ENCODE results near the gene OR6K6.

The OR6K6 gene

DNA sequence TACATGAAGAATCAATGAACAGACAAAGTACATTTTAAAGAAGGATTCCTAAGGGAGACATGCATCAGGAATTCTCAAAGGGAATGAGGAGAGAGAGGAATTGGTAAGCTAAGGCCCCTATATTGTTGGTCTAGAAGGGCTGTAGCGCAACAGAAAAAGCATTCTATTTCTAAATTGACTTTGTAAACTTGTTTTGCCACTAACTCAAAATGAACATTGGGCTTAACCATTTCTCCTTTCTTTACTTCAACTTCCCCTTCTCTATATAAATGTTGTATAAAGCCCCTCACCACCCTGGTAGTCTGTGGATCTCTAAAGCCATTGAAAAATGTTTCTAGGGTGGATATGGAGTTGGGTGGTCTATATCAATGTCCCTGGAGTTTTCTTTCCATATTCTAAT lies 46.9 kb downstream of the OR6K6 start:
- no peak for DNase-seq (ENCODE audit: low read depth)

GRCh38 chr1:158803678-158804077 lies 49.2 kb downstream of the OR6K6 start:
- no peak for DNase-seq (ENCODE audit: low read depth)

Measured in HS-5 (cell line).